Astrocyte (in vitro differentiated cells and primary cell): ENCODE measurements around the gene HMCN1.

Source experiments
- EZH2 ChIP-seq: IDR thresholded peaks from 2 replicates; pipeline ENCODE4 v1.6.1; 2012; ENCODE audit warnings: mild to moderate bottlenecking, low read length, inconsistent platforms; ENCODE audit not compliant: insufficient read depth
- TF ChIP-seq, protein P1 (sequence below): IDR thresholded peaks from 2 replicates; pipeline ENCODE4 v1.5.1; 2011; ENCODE audit warnings: low read depth, mild to moderate bottlenecking, inconsistent platforms, low read length, moderate library complexity; ENCODE audit not compliant: insufficient read depth

DNA sequence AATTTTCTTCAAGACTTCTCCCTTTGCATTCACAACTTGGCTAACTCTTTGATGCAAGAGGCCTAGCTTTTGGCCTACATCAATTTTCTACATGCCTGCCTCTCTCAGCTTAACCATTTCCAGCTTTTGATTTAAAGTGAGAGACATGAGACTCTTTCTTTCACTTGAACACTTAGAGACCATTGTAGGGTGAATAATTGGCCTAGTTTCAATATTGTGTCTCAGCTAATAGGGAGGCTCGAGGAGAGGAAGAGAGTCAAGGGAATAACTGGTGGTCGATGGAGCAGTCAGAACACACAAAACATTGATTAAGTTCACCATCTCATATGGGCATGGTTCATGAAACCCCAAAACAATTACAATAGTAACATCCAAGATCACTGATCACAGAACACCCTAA is 415.4 kb downstream of the HMCN1 start:
- TF ChIP-seq, protein P1, sequence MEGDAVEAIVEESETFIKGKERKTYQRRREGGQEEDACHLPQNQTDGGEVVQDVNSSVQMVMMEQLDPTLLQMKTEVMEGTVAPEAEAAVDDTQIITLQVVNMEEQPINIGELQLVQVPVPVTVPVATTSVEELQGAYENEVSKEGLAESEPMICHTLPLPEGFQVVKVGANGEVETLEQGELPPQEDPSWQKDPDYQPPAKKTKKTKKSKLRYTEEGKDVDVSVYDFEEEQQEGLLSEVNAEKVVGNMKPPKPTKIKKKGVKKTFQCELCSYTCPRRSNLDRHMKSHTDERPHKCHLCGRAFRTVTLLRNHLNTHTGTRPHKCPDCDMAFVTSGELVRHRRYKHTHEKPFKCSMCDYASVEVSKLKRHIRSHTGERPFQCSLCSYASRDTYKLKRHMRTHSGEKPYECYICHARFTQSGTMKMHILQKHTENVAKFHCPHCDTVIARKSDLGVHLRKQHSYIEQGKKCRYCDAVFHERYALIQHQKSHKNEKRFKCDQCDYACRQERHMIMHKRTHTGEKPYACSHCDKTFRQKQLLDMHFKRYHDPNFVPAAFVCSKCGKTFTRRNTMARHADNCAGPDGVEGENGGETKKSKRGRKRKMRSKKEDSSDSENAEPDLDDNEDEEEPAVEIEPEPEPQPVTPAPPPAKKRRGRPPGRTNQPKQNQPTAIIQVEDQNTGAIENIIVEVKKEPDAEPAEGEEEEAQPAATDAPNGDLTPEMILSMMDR: no peak
- TF ChIP-seq EZH2: no peak
